ENCODE measurements around the gene CCS. TPM values are rescaled to one million over a fixed set of nuclear protein-coding genes. Genes with fewer than 3 reads are reported as not detected.
A peak's percentile ranks its signal among the peaks of the same experiment; 100 is the strongest.
"Not testable (repeated sequence)": the region's sequence is repeated elsewhere in the genome, so short reads cannot be mapped to it uniquely, and the experiment has no call there.

Gene CCS
- total RNA-seq, 2 donors from 2014 or later, result 31.2 to 41.4 TPM

DNA sequence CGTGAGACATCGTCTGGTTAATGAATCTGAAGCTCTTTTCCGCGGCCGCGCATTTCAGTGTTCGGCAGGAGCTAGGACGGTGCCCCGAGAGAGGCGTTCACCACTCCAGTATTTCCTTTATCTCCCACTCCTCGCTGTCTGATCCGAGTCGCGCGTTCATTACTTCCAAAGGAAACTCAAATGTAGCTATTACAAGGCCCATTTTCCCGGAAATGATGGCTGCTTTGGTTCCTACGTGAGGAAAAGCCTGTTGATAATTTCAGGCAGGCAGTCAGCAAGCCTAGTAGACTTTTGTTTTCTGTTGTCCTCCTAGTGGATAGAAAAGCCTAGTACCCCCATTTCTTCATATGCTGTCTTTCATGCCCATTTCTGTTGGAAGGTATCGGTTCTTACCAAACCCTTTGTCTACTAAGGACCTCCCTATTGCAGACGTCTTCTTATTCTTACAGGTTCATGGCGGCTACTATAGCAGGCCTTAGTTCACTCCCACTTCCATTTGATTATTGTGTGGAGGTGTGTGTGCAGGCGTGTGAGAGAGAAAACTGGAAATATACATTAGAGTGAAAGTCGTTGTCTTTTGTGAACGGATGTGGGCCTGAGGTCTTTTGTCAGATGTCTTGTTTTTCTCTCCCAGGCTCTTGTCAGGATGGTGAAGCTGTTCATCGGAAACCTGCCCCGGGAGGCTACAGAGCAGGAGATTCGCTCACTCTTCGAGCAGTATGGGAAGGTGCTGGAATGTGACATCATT, 46.3 kb downstream of the CCS start:
- TF ChIP-seq, protein P1, sequence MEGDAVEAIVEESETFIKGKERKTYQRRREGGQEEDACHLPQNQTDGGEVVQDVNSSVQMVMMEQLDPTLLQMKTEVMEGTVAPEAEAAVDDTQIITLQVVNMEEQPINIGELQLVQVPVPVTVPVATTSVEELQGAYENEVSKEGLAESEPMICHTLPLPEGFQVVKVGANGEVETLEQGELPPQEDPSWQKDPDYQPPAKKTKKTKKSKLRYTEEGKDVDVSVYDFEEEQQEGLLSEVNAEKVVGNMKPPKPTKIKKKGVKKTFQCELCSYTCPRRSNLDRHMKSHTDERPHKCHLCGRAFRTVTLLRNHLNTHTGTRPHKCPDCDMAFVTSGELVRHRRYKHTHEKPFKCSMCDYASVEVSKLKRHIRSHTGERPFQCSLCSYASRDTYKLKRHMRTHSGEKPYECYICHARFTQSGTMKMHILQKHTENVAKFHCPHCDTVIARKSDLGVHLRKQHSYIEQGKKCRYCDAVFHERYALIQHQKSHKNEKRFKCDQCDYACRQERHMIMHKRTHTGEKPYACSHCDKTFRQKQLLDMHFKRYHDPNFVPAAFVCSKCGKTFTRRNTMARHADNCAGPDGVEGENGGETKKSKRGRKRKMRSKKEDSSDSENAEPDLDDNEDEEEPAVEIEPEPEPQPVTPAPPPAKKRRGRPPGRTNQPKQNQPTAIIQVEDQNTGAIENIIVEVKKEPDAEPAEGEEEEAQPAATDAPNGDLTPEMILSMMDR (IDR thresholded peaks at IDR 0.05), result no peak
- intact Hi-C loops (cut with DNase I), result no loop called here
- no peak for DNase-seq
- Histone ChIP-seq H3K27ac (peak overlapping the region; percentile 89), H3K36me3 (peaks cover 5% of the 10 kb centered on the region), H3K9me3 (no peaks in the 10 kb centered on the region), H3K27me3 (no peaks in the 10 kb centered on the region), H3K4me3 (peak overlapping the region; percentile 82), H3K9ac (ENCODE audit: low read depth in 2 of 2, low read length in 2 of 2) (peak overlapping the region; percentile 79 to 96), H3K4me1 (peaks cover 23% of the 10 kb centered on the region)

DNA sequence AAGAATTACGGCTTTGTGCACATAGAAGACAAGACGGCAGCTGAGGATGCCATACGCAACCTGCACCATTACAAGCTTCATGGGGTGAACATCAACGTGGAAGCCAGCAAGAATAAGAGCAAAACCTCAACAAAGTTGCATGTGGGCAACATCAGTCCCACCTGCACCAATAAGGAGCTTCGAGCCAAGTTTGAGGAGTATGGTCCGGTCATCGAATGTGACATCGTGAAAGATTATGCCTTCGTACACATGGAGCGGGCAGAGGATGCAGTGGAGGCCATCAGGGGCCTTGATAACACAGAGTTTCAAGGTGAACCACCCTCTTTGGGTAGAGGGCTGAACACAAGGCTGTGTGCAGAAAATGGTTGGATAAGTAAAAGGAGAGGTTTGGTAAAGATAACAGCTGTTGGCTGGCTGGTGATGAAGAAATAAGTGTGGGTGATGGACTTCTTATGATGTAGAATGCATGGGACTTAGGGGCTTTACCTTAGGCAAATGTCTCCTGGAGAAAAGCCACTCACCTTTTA, 46.9 kb downstream of the CCS start:
- Histone ChIP-seq H3K4me3 (peak overlapping the region; percentile 82), H3K4me1 (peaks cover 23% of the 10 kb centered on the region)
- H3K27me3 ChIP-seq; H3K9me3 ChIP-seq; H3K27ac ChIP-seq; intact Hi-C loops (cut with DNase I); H3K36me3 ChIP-seq; DNase-seq; H3K9ac ChIP-seq (ENCODE audit: low read depth in 2 of 2, low read length in 2 of 2): not testable (repeated sequence)

GRCh38 chr11:66641834-66642233, 48.8 kb downstream of the CCS start:
- Histone ChIP-seq H3K4me3 (no peak overlapping the region), H3K27ac (no peak overlapping the region), H3K9me3 (no peaks in the 10 kb centered on the region), H3K9ac (ENCODE audit: low read depth in 2 of 2, low read length in 2 of 2) (no peak overlapping the region), H3K4me1 (peaks cover 23% of the 10 kb centered on the region), H3K27me3 (no peaks in the 10 kb centered on the region), H3K36me3 (peaks cover 9% of the 10 kb centered on the region)
- DNase-seq, result no peak
- intact Hi-C loops (cut with DNase I), result no loop called here
- TF ChIP-seq, protein P1 (IDR thresholded peaks at IDR 0.05), result no peak

GRCh38 chr11:66643745-66644437, 50.9 kb downstream of the CCS start:
- Histone ChIP-seq H3K36me3 (peaks cover 11% of the 10 kb centered on the region), H3K27me3 (no peaks in the 10 kb centered on the region), H3K4me1 (peaks cover 23% of the 10 kb centered on the region), H3K27ac (no peak overlapping the region), H3K9ac (ENCODE audit: low read depth in 2 of 2, low read length in 2 of 2) (no peak overlapping the region), H3K9me3 (no peaks in the 10 kb centered on the region), H3K4me3 (no peak overlapping the region)
- intact Hi-C loops (cut with DNase I), result no loop called here
- TF ChIP-seq, protein P1 (IDR thresholded peaks at IDR 0.05), result no peak
- DNase-seq, result no peak

DNA sequence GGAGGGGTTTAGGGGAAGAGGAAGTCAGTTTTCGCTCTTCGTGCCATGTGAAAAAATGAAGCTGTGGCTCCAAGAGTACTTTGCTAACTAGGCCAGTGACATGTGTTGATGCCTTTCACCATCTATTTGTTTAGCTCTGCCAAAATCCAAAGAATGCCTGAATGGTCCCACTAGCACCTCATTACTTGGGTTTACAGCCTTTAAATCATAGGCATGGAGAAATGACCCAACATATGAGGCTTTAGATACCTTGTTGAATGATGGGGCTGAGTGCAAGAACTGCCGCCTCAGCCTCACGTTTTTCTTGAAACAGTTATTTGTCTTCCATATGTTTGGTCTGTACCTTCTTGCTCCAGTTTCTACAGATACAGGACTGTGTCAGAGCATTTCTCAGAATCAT, 53.8 kb downstream of the CCS start:
- H3K9ac ChIP-seq (ENCODE audit: low read depth in 2 of 2, low read length in 2 of 2), result no peak overlapping the region
- no peaks in the 10 kb centered on the region for H3K9me3 ChIP-seq
- TF ChIP-seq, protein P1 (IDR thresholded peaks at IDR 0.05), result no peak
- H3K27me3 ChIP-seq, result no peaks in the 10 kb centered on the region
- intact Hi-C loops (cut with DNase I), result no loop called here
- H3K36me3 ChIP-seq, result peaks cover 6% of the 10 kb centered on the region
- no peak overlapping the region for H3K27ac ChIP-seq
- H3K4me1 ChIP-seq, result peaks cover 2% of the 10 kb centered on the region
- H3K4me3 ChIP-seq, result no peak overlapping the region
- DNase-seq, result no peak

- Histone ChIP-seq H3K9ac (ENCODE audit: low read depth in 2 of 2, low read length in 2 of 2) (no peak overlapping the region), H3K27ac (no peak overlapping the region), H3K36me3 (peaks cover 6% of the 10 kb centered on the region), H3K4me1 (no peaks in the 10 kb centered on the region), H3K4me3 (no peak overlapping the region), H3K27me3 (no peaks in the 10 kb centered on the region), H3K9me3 (no peaks in the 10 kb centered on the region)
- intact Hi-C loops (cut with DNase I), result no loop called here
- DNase-seq, result no peak
- TF ChIP-seq, protein P1 (IDR thresholded peaks at IDR 0.05), result no peak
These were observed 56.9 kb downstream of the CCS start for GRCh38 chr11:66649903-66650302.
